Upper lobe of left lung (tissue), 4 donors: ENCODE measurements around the gene SLC9A5.

Experiments used
- CTCF ChIP-seq, 6 experiments: fragments of 450-650 bp in 4 of 6; fragments of 200-600 bp in 2 of 6; sonication (generic) in 2 of 6; IDR thresholded peaks; one replicate each; pipeline ENCODE4 v1.5.1; 2016 to 2019; ENCODE audit warnings: antibody characterized with exemption in 6 of 6
- EP300 ChIP-seq, 4 donors: sonication (generic); formaldehyde crosslinking; IDR thresholded peaks; one replicate each; pipeline ENCODE4 v1.5.1; 2017; ENCODE audit warnings: antibody characterized with exemption in 4 of 4, control low read depth in 2 of 4
- POLR2A ChIP-seq, 4 donors: fragments of 450-650 bp; IDR thresholded peaks; one replicate each; pipeline ENCODE4 v1.5.1; 2016 to 2017; ENCODE audit warnings: antibody characterized with exemption in 4 of 4, mild to moderate bottlenecking in 2 of 4

GRCh38 chr16:67199011-67199807, 49.6 kb upstream of the SLC9A5 start, which contains the start of gene ELMO3:
- TF ChIP-seq CTCF (IDR thresholded peaks at IDR 0.05) (peak; percentile 27 to 65 (median 39)), POLR2A (IDR thresholded peaks at IDR 0.05) (peak in 1 of 4 donors; percentile 63), EP300 (IDR thresholded peaks at IDR 0.05) (no peak)
